HEK293T (cell line): ENCODE data around the gene BPHL.
A peak's percentile ranks its signal among the peaks of the same experiment; 100 is the strongest.
"Not testable (repeated sequence)": the region's sequence is repeated elsewhere in the genome, so short reads cannot be mapped to it uniquely, and the experiment has no call there.

Source experiments
- CTCF ChIA-PET: fragments of 350-600 bp; formaldehyde crosslinking; extraction: SDS; loops from one replicate; lab custom pipeline; 2021; ENCODE audit warnings: antibody characterized with exemption, inconsistent platforms; lab: Yijun Ruan, JAX
- POLR2A ChIA-PET: fragments of 350-600 bp; formaldehyde crosslinking; extraction: SDS; loops from one replicate; lab custom pipeline; 2020; ENCODE audit warnings: antibody characterized with exemption, inconsistent platforms; lab: Yijun Ruan, JAX
- DNase-seq: peaks from one replicate; pipeline ENCODE4 v3.0.0; 2012; ENCODE audit warnings: mixed read lengths; ENCODE audit errors: extremely low spot score
- ARNT ChIP-seq: fragments of 450-650 bp; IDR thresholded peaks from 2 replicates; pipeline ENCODE4 v1.6.1; 2017; ENCODE audit warnings: mild to moderate bottlenecking
- BHLHE40 ChIP-seq: fragments of 450-650 bp; IDR thresholded peaks from 2 replicates; pipeline ENCODE4 v1.6.1; 2016; ENCODE audit warnings: mild to moderate bottlenecking, moderate library complexity, borderline replicate concordance
- CTBP1 ChIP-seq: fragments of 450-650 bp; IDR thresholded peaks from 2 replicates; pipeline ENCODE4 v1.6.1; 2016; ENCODE audit warnings: borderline replicate concordance
- ELF4 ChIP-seq: fragments of 450-650 bp; IDR thresholded peaks from 2 replicates; pipeline ENCODE4 v1.6.1; 2017; ENCODE audit warnings: antibody characterized with exemption
- FOXA1 ChIP-seq: fragments of 450-650 bp; IDR thresholded peaks from 2 replicates; pipeline ENCODE4 v1.6.1; 2016; ENCODE audit warnings: mild to moderate bottlenecking
- FOXK2 ChIP-seq: fragments of 450-650 bp; IDR thresholded peaks from 2 replicates; pipeline ENCODE4 v1.6.1; 2016; ENCODE audit warnings: mild to moderate bottlenecking
- FOXM1 ChIP-seq: fragments of 450-650 bp; IDR thresholded peaks from 2 replicates; pipeline ENCODE4 v1.6.1; 2017; ENCODE audit warnings: mild to moderate bottlenecking, borderline replicate concordance
- HDGF ChIP-seq: fragments of 450-650 bp; IDR thresholded peaks from 2 replicates; pipeline ENCODE4 v1.6.1; 2017; ENCODE audit warnings: antibody characterized with exemption, borderline replicate concordance
- L3MBTL2 ChIP-seq: fragments of 450-650 bp; conservative IDR thresholded peaks from 2 replicates; pipeline ENCODE4 v1.6.1; 2016; ENCODE audit warnings: mild to moderate bottlenecking
- LEF1 ChIP-seq: fragments of 450-650 bp; IDR thresholded peaks from 2 replicates; pipeline ENCODE4 v1.6.1; 2017; ENCODE audit warnings: mild to moderate bottlenecking, borderline replicate concordance
- NFRKB ChIP-seq: fragments of 450-650 bp; IDR thresholded peaks from 2 replicates; pipeline ENCODE4 v1.6.1; 2016; ENCODE audit warnings: mild to moderate bottlenecking, moderate library complexity
- PKNOX1 ChIP-seq: fragments of 450-650 bp; IDR thresholded peaks from 2 replicates; pipeline ENCODE4 v1.6.1; 2016
- SP1 ChIP-seq: fragments of 450-650 bp; IDR thresholded peaks from 2 replicates; pipeline ENCODE4 v1.6.1; 2017
- SUZ12 ChIP-seq: fragments of 450-650 bp; IDR thresholded peaks from 2 replicates; pipeline ENCODE4 v1.6.1; 2016; ENCODE audit warnings: mild to moderate bottlenecking
- TARDBP ChIP-seq: fragments of 450-650 bp; IDR thresholded peaks from 2 replicates; pipeline ENCODE4 v1.6.1; 2016
- ZNF384 ChIP-seq: fragments of 450-650 bp; IDR thresholded peaks from 2 replicates; pipeline ENCODE4 v1.6.1; 2016

BPHL gene

GRCh38 chr6:3188262-3188661, 69.8 kb downstream of the BPHL start:
- ChIA-PET POLR2A (no interaction called here), CTCF (no interaction called here)
- no peak for DNase-seq
- TF ChIP-seq SP1 (no peak), L3MBTL2 (peak; percentile 27; the same call in 1 of the 2 replicates)

GRCh38 chr6:3189192-3189591, 70.7 kb downstream of the BPHL start:
- DNase-seq, CTCF ChIA-PET: not testable (repeated sequence)
- 0 out of 2 replicates have a peak, but pooled peaks have one; percentile 20 for TF ChIP-seq PKNOX1
- POLR2A ChIA-PET = interaction anchor here (0.9 kb wide), 1 partner anchor 32 kb away, joined by 3 read pairs; the partner anchor contains the start of gene TUBB2A

- no peak for DNase-seq
- POLR2A ChIA-PET = interaction anchor here (0.9 kb wide), 1 partner anchor 33 kb away, joined by 3 read pairs; the partner anchor contains the start of gene TUBB2A
- CTCF ChIA-PET = interaction anchor here (1.5 kb wide), 1 partner anchor 61 kb away, joined by 6 read pairs; no protein-coding TSS in a partner anchor
- TF ChIP-seq FOXA1 = no peak
- no peak for TF ChIP-seq ELF4
- TF ChIP-seq NFRKB = no peak
- no peak for TF ChIP-seq LEF1
Observed at GRCh38 chr6:3190056-3190455, 71.5 kb downstream of the BPHL start.

- ChIA-PET CTCF (interaction anchor here (1.5 kb wide), 1 partner anchor 61 kb away, joined by 6 read pairs; no protein-coding TSS in a partner anchor), POLR2A (interaction anchor here (0.8 kb wide), 1 partner anchor 18 kb away, joined by 3 read pairs; no protein-coding TSS in a partner anchor)
- DNase-seq = no peak
- no peak for TF ChIP-seq CTBP1
- no peak for TF ChIP-seq ZNF384
- no peak for TF ChIP-seq PKNOX1
- no peak for TF ChIP-seq LEF1
- no peak for TF ChIP-seq ARNT
- no peak for TF ChIP-seq ELF4
Observed at GRCh38 chr6:3190779-3191178, 72.3 kb downstream of the BPHL start.

GRCh38 chr6:3193102-3193849, 74.8 kb downstream of the BPHL start:
- DNase-seq = no peak
- ChIA-PET CTCF (no interaction called here), POLR2A (no interaction called here)
- TF ChIP-seq FOXK2 (no peak), LEF1 (no peak), FOXM1 (no peak), ZNF384 (no peak), TARDBP (no peak), BHLHE40 (no peak), CTBP1 (no peak), HDGF (no peak), L3MBTL2 (no peak), ELF4 (no peak), NFRKB (no peak), FOXA1 (no peak), PKNOX1 (no peak), SP1 (no peak), ARNT (no peak), SUZ12 (no peak)

- DNase-seq = no peak
- CTCF ChIA-PET = interaction anchor here (0.6 kb wide), 1 partner anchor 563 kb away, joined by 3 read pairs; no protein-coding TSS in a partner anchor
- no peak for TF ChIP-seq HDGF
- no peak for TF ChIP-seq CTBP1
- TF ChIP-seq ARNT = no peak
- TF ChIP-seq FOXK2 = no peak
- TF ChIP-seq TARDBP = no peak
- TF ChIP-seq NFRKB = no peak
- TF ChIP-seq PKNOX1 = no peak
- TF ChIP-seq SP1 = no peak
- no peak for TF ChIP-seq SUZ12
- no peak for TF ChIP-seq FOXA1
- no peak for TF ChIP-seq FOXM1
- TF ChIP-seq LEF1 = no peak
- TF ChIP-seq BHLHE40 = no peak
- no peak for TF ChIP-seq ELF4
- TF ChIP-seq ZNF384 = no peak
- TF ChIP-seq L3MBTL2 = no peak
- POLR2A ChIA-PET = interaction anchor here (1.2 to 1.8 kb wide), 2 partner anchors 19 to 32 kb away, joined by 4 to 5 read pairs; no protein-coding TSS in a partner anchor
Observed at GRCh38 chr6:3194535-3195419, 76.3 kb downstream of the BPHL start.
